Stimulated activated CD8-positive, alpha-beta memory T cell treated with anti-CD3 and anti-CD28 coated beads, Interleukin-4, amount 100 ng/mL, for 1 hour (primary cell): Measurements from ENCODE around the gene GABRG3.
"Not testable (repeated sequence)": the region's sequence is repeated elsewhere in the genome, so short reads cannot be mapped to it uniquely, and the experiment has no call there.

ENCODE experiments used
- DNase-seq, 2 donors: peaks; one replicate each; pipeline ENCODE4 v3.0.0-alpha.2; 2020; ENCODE audit warnings: low read depth in 2 of 2, low spot score in 1 of 2

The GABRG3 gene

GRCh38 chr15:27327467-27328025 lies 356.6 kb downstream of the GABRG3 start:
- DNase-seq, result no peak

- no peak for DNase-seq
Observed at GRCh38 chr15:27328186-27328585, 357.2 kb downstream of the GABRG3 start.

GRCh38 chr15:27328608-27329007 lies 357.6 kb downstream of the GABRG3 start:
- DNase-seq, result no peak

DNA sequence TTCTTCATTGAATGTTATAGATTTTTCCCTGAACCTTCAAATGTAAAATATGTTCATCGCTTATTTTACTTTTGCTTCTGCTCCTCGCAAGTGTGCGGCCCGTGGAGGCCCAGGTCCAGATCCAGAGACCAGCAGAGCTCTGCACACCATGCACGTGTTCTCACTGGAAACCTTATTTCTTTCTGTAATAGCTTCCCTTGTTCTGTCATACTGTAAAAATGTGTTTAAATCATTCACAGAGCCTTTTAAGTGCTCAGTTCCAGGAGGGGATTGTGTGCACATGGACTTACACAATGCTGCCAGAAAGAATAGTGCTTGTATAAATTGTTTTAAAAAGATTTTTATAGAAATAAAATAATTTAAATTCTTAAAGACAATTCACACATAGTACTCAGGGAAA lies 359.3 kb downstream of the GABRG3 start:
- no peak for DNase-seq

DNA sequence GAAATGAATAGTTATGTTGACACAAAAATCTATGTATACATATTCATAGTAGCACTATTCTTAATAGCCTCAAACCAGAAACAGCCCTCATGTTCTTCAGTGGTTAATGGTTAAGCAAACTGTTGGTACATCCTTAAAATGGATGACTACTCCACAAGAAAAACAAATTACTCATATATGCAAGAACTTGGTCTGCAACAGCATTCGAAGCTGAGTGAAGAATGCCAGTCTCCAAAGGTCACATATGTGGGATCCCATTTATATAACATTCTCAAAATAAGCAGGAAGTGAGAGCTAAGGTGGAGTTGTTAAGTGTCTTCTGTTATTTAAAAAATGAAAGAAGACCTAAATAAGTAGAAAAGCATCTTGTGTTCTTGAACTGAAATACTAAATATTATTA lies 365.7 kb downstream of the GABRG3 start:
- no peak for DNase-seq

GRCh38 chr15:27339138-27339537 lies 368.2 kb downstream of the GABRG3 start:
- DNase-seq, result no peak

- DNase-seq, result no peak
Observed at GRCh38 chr15:27341780-27342343, 370.9 kb downstream of the GABRG3 start.

GRCh38 chr15:27342991-27343390 lies 372.0 kb downstream of the GABRG3 start:
- no peak for DNase-seq

GRCh38 chr15:27352136-27352535 lies 381.2 kb downstream of the GABRG3 start:
- no peak for DNase-seq

DNA sequence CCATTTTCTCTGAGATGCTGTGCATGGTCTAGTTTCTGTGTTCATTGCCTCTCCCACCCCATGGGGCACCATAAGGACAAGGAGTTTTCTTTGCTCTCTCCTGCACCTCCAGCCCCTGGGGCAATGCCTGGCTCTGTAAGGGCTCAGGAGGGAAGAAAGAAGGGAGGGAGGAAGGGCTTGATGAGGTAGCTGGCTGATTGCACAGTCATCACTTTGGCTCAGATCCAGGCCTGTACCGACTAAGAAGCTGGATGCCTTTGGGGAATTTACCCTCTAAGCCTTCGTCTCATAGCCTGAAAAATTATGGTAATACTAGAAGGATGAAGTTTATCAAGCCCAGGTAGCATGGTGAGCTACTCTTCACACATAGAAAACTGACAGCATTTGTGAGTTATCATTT lies 382.9 kb downstream of the GABRG3 start:
- no peak for DNase-seq

DNA sequence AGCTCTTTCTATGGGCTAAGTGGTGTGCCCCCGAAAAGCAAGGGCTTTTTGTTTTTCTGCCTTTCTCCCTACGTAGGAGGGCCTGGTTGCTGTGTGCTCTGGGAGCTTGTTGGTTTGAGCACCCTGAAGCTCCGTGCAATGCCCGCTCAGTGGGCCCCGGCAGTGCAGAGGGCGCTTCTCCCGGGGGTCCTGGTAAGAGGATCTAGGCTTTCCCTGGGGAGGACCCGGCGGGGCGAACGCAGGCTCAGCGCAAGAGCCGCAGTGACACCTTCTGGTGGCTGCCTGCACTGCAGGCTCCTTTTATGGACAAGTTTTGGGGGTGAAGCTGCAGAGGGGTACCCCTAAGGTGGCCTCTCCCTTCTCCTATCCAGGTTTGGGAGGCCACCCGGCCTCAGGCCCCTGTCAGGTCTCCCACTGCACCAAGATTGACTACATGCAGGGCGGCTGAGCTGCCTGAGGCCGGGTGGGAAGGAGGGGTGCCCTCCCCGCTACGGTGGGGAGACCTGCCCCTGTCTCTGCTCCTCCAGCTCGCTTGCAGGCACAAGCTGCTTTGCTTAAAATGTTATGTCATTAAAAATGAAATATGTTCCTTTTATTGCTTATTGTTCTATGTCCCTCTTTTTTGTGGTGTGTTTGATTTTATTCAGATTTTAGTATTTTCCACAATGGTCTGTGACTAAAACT lies 387.9 kb downstream of the GABRG3 start:
- DNase-seq, result no peak

DNA sequence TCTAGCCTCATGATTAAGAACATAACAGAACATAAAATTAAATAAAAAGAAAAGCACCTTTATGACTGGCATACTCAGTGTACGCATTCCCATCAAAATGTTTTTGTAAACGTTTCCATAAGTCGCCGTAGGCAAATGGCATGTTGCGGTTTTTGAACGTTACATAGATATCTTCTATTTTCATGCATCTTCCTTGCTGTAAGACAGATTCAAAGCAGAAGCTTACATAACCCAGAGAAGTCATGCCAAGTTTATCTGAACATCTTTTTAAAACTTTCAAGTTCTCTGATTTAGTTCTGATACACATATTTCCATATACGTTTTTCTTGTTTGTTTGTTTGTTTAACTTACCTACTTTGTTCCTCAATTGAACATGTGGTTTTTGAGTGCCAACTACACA lies 388.6 kb downstream of the GABRG3 start:
- no peak for DNase-seq

DNA sequence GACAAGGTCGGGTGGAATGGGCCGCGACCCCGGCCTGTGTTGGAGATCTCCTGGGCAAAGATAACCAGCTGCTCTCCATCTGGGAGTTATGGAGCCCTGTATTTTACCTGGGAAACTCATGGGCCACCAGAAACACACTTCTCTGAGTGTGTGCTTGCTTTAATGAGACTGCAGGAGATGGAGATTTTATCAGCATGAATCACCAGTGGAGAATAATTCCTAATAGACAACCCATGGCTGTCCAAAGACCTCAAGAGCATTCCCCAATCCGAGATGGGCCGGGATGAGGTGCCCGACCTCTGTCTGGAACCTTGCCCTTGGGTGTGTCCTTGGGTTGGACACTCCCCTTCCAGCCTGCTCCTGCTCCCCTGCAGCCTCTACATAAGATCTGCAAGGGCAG lies 389.3 kb downstream of the GABRG3 start:
- no peak for DNase-seq

- DNase-seq, result no peak
Observed at GRCh38 chr15:27361438-27361837, 390.5 kb downstream of the GABRG3 start.

GRCh38 chr15:27365456-27365855 lies 394.5 kb downstream of the GABRG3 start:
- no peak for DNase-seq

DNA sequence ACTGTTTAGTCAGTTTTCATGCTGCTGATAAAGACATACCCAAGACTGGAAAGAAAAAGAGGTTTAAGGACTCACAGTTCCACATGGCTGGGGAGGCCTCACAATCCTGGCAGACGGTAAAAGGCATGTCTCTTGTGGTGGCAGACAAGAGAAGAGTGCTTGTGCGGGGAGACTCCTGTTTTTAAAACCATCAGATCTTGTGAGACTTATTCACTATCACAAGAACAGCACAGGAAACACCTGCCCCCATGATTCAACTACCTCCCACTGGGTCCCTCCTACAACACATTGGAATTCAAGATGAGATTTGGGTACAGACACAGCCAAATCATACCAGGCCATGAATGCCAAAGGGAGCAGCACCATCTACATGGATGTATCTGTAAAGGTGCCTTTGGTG lies 406.4 kb downstream of the GABRG3 start:
- not testable (repeated sequence) for DNase-seq

DNA sequence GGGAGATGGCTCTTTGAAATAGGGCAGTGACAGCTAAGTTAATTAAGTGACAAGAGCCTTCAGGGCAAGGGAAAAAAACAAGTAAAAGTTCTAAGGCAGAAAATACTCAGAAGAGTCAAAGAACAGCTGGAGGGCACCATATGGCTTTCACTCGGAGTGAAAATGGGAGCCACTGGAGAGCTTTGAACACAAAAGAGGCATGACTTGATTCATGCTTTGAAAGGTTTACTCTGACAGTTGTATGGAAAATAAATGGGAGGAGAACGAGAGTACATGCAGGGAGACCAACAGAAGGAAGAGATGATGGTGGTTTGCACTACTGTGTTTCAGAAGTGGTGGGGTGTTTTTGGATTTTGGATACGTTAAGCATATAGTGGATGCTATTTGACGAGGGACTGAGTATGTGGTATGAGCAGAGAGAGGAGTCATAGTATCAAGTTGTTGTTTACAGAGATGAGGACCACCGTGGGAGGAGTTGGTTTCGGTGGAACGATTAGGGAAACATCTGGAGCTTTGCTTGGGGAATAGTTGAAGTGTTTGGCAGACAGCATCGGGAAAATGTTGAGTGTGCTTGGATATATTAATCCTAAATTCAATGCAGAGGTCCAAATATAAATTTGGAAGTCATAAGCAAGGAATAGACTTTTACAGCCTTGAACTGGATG lies 411.5 kb downstream of the GABRG3 start:
- DNase-seq, result no peak

DNA sequence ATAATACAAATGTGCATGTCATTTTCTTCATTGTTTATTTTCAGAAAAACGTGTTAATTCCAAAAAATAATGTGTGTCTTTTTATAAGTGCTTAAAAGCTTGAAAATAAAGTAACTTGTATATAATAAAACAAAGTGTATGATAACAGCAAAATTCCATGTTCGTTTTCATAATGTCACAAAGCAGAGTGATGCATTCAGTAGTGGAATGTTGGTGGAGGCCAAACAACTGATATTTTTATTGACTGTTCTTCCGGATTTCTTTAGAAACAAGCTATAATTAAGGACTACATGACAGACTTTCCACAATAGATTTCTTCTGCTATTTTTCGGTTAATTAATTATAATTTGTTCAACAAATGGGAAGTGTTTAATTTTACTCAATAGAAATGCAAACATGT lies 412.7 kb downstream of the GABRG3 start:
- no peak for DNase-seq

DNA sequence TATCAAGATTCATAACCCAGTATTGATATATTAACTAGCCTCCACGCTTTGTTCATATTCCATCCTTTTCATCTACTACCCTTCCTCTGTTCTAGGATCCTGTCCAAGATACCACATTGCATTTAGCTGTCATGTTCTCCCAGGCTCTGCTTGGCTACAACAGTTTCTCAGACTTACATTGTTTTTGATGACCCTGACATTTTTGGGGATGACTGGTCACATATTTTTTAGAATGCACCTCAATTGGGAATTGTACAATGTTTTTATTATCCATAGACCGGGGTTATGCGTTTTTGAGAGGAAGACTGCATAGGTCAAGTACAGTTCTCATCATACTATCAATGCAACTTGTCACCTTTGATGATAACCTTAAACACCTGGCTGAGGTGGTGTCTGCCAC lies 421.2 kb downstream of the GABRG3 start:
- DNase-seq, result no peak

GRCh38 chr15:27396521-27396920 lies 425.5 kb downstream of the GABRG3 start:
- DNase-seq, result no peak

DNA sequence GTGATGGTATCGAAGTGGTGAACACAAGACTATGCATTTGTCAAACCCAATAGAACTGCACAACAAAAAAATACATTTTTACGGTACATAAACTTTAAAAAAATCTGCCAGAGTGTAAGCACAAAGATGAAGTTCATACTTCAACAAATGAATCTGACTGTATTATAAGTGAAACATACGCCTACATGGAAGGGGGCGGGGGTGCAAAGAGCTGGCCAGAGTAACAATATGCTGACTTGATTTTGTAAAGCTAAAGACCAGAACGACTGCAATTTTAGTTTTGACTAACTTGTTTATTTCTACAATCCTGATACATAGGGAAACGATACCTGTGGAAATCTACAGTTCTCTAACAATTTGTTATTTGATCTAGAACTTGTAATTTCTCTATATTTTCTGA lies 426.0 kb downstream of the GABRG3 start:
- DNase-seq, result no peak

DNA sequence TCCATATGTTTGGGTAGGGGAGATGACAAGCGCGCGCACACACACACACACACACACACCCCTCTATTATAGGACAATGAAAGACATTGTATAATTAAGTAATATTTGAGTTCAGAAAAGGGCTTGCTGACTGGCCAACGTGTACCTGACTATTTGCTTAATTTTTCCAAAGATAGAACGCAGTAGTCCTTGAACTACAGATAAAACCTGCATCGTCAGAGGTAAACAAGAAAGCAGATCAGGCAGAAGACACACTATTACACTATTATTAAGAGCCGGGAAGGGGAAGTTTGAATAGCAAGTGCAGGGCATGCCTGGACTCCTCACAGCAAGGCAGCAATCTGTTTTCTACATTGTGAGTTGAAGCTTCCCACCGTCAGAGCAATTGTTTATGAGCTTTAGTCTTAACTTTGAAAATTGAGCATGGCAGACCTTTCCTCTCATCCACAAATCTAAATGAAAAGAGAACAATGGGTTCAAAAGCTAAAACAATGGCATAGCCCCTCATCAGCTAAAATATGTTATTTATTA lies 427.7 kb downstream of the GABRG3 start:
- DNase-seq, result no peak
